Islet of Langerhans (tissue), 1 donor: ENCODE measurements around the gene SARNP.

Source experiments
- FAIRE-seq: peaks from one replicate; lab custom pipeline; 2011; peaks lifted over from hg19 to GRCh38; lab: Jason Lieb, UNC

The SARNP gene

DNA sequence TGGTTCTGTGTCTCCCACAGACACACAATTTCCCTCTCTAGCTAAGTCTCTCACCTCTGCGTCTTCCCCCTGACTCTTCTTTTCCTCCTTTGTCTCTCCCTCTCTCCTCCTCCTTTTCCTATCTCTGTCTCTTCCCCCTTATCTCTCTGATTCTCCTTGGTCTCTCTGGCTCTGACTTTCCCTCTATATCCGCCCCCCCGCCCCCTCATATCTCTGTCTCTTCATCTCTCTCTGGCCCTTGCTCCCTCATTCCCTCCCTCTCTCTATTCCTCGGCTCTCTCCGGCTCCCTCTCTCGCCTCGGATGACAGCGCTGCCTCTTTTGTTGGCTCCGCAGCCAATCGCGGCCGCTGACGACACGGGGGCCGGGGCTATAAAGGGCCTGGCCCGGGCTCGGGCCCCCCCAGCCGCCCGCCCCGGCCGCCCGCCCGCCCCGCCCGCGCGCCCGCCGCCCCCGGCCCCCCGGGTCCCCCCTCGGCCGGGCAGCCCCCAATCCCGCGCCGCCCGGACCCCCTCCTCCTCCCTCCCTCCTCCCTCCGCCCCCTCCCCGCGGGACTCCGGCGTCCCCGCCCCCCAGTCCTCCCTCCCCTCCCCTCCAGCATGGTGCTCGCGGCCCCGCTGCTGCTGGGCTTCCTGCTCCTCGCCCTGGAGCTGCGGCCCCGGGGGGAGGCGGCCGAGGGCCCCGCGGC, 74.7 kb downstream of the SARNP start, which contains the start of gene GDF11:
Gene GDF11, plus strand, starts transcription at position 404 of the 687 bp plus-strand sequence. Its CDS starts 195 bp downstream, at position 599.
- no peak for FAIRE-seq

GRCh38 chr12:55741931-55742680, 75.4 kb downstream of the SARNP start:
- no peak for FAIRE-seq

DNA sequence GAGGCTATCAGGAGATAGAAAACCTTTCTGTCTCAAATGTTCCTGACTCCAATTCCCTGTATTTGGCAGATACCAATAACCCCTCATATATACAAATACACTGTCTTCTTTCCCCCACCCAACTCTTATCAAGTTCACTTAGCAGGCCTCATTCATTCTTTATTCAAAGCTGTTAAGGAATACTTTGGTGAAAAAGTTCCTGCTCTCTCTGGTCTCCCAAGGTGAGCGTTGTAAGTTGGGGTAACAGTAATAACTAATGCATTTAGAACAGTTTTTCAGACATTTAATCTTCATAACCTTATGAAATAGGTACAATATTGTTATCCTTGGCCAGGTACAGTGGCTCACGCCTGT, 78.5 kb downstream of the SARNP start:
- no peak for FAIRE-seq

DNA sequence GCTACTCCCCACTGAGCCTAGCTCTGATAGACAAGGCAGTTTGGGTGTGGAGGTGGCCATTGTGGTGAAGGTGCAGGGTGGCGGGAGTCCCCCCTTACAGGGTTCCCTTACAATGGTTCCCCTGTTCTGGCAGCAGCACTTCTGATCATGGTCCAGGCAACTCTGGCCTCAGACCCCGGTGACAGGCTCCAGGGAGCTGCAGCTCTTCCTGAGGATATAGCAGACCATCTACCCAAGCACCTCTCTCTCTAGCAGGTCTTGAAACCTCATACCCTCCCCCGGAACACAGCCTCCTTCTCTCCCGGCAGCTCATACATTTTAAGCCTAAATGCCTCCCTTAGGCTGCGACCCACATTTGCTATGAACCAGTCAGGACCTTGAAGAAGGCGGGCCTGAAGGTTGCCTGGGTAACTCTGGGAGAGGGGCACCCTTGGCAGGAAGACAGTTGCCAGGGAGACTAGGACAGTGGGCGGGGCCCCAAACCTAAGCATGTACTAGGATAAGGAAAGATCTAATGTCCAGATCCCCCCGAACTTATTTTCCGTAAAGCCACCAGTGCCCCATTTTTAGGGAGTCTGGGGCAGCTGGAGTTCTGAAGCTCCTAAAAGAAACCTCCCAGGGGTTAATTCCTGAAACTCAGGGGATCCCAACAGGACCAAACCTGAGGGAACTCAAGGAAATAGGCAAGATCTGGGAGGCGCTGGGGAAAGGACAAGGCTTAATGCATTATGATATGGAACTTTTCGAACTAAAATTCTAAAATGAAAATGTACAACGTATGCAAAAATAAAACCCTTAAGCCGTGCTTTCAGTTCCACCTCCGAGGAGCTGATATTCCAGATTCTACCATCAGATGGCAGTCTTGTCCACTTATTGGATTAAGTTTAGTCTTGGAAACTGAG, 79.2 kb downstream of the SARNP start:
- peak; percentile 96 for FAIRE-seq

DNA sequence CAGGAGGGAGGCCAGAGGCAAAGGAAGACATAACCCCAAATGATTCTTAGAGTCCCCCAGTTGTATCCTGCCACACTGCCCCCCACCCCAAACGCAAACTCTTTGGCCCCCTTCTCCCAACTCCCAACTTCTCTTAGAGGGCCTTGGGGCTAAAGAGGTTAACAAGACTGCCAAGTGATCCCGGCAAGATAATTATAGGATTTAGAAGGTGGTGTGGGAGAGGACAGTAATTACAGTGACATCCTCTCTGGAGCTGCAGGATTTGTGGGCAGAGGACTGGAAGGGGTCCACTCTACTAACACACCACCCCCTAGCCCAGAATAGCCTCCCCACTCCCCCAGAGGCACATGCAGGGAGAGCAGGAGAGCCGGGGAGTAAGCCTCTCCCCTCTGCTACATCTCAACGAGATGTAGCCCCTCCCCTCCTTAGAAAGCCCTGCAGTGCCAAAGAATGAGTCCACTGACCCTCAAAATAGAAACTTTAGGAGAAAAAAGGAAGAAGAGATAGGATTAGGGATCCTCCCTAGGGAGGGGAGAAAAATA, 79.9 kb downstream of the SARNP start:
- no peak for FAIRE-seq

GRCh38 chr12:55736780-55737580, 80.5 kb downstream of the SARNP start:
- peak; percentile 13 for FAIRE-seq

DNA sequence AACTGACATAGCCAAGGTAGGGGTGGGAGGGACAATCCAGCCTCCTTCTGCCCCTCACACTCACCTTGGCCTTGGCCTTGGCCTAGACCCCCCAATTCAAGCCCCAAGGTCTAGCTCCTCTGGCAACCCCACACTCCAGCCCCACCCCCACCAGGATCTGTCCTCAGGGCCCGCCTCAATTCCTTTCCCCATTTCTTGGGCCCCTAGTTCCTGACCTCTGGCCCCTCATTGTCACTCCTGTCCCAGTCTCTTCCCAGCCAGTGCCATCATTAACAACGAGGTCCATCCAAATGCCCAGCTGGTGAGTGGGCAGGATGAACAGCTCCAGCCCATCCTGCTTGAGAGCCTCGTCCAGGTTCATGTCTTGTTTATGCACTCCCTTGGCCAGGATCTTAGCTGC, 81.4 kb downstream of the SARNP start:
- no peak for FAIRE-seq

- no peak for FAIRE-seq
These were observed 82.9 kb downstream of the SARNP start for GRCh38 chr12:55734595-55734994.

GRCh38 chr12:55733858-55734257, 83.7 kb downstream of the SARNP start:
- no peak for FAIRE-seq

- FAIRE-seq, result no peak
These were observed 84.4 kb downstream of the SARNP start for GRCh38 chr12:55733021-55733555.

- FAIRE-seq, result no peak
These were observed 85.2 kb downstream of the SARNP start for GRCh38 chr12:55732288-55732687.

DNA sequence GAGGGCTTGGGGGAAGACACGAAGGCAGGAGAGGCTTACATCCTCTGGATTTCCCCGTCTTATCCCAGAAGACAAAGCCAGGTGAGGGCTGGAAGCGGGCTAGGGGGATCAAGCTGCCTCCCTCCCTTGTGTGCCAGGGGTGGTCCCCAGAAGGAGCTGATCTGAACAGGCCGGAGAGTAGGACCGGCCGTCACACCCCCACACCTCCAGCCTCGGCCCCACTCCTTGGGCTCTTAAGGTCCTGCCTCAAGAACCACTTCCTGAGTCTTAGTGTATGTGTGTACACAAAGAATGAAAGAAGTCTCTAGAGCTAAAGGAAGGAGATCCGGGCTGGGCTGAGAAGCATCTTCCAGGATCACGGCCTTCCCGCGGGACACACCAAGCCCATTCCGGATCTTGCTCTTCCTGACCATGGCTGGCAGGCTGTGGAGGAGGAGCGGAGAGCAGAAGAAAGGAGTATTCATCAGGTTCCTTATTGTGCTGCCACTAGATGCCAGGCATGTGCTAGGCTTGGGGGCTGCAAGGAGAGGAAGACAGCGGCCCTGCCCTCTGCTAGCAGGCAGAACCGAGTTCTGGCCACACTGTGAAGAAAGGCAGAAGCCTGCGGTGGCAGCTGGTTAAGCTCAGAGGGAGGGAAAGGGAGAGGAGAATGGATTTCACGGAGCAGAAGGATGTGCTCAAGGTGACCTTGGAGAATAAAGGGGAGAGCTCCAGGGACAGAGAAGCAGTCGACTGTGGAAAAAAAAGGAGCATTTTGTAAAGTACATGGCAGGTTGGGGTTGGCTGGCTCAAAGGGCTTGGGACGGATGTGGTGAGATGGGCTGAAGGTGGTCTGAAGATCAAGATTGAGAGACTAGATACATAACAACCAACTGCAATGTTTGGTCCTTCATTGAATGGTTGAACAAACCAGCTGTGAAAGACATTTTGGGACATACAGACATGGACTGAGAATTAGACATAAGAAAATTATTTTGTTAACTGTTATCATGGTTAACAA, 87.4 kb downstream of the SARNP start:
- no peak for FAIRE-seq

GRCh38 chr12:55728939-55729818, 88.3 kb downstream of the SARNP start, which contains the start of gene CD63:
CD63 (minus strand) TSS chr12:55729009; CDS start chr12:55728341, 668 bp downstream.
- FAIRE-seq, result no peak

DNA sequence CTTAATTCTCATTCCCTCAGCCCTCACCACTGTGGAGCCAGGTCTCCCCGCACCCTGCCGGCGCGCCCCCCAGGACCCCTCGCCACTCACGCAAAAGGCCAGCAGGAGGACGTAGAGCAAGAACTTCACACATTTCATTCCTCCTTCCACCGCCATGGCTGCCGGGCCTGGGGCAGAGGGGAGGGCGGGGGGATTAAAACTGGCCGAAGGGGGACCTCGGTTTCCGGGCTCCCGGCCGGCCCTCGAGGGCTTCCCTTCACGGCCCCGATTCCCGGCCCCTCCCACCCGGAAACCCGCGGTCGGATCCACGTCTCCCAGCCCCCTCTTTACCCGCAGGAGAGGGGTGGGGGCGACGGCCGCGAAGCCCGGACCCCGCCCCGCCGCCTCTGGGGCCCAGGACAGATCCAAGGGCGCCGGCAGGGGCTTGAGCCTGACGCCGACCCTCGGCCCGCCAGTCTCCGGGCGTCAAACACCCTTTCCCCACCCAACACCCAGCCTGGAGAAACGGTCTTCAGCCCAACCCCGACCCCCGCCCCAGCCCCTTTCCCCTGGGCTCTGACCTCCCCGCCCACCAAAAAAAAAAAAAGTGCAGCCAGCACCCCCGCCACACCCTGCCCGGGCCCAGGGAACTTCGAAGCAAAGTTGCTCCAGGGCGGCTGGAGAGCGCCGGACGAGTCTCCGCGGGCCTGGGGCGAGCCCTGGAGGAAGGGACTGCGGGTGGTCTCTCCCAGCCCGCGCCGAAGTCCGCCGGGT, 89.2 kb downstream of the SARNP start:
- FAIRE-seq, result no peak

DNA sequence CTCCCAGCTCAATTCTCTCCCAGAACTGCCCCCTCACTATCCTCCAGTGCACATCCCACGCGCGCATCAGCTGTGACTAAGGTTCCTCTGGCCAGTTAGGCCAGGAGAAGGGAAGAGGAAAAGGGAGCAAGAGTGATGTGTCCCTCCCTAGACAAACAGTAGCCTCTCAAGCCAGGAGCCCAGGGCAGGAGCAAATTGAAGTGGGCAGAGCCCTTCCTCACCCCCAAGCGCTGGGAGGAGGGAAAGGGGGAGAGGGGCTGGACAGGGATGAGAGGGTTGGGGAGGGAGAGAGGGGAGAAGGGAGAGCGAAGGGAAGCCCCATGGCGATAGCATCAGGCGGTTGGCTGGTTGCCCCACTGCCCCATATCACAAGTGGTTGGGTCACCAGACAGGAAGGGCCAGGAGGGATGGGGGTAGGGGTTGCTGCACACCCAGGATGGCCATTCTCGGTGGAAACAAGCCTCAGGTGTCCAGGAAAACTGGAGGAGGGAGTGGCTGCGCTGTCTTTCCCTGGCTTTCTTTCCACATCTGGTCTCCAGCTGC, 89.8 kb downstream of the SARNP start:
- FAIRE-seq, result no peak

DNA sequence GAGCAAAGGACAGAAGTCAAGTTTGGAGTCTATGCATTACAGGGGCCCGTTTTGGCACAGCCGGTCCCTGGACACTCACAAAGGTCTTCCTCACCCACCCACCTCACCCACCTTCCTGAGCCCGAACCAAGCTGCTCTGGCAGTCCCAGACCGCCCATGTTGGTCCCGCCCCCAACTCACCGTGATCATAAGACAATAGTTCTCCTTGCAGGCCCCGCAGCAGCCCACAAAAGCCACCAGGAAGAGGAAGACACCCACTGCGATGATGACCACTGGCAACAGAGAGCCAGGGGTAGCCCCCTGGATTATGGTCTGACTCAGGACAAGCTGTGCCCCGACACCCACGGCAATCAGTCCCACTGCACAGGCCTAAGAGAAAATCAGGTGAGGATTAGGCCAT, 90.6 kb downstream of the SARNP start:
- FAIRE-seq, result no peak

DNA sequence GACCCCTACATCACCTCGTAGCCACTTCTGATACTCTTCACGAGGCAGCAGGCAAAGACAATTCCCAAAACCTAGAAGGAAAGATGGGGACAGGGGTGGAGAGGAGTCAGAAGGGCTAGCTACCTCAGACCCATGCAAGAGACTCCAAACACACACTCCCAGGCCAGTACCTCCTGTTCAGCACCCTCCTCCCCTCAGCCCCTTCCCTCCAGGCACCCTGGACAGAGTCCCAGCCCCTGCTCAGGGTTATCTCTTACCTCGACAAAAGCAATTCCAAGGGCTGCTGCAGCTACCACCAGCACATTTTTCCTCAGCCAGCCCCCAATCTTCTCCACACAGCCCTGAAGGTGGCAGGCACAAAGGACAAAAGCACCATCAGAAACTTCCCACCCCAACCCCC, 92.0 kb downstream of the SARNP start:
- FAIRE-seq, result no peak

DNA sequence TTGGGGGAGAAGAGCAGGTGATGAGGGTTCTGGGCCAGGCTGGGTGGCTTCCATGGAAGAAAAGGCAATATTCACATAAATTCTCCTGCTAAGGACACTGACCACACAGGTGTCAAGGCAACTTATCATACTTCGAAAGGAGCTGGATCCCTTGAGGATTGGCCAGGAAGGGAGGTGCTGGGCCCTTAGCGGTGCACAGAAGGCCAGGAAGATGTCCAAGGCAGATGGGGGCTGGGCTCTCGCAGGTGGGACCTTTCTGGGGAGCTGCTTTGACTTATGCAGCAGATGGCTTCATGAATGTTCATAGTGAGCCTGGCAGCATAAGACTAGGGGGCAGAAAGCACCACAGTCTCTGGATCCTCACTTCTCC, 92.6 kb downstream of the SARNP start:
- no peak for FAIRE-seq
